GM18861 (cell line): ENCODE measurements around the gene CFL2.
A peak's percentile ranks its signal among the peaks of the same experiment; 100 is the strongest.
"Not testable (repeated sequence)": the region's sequence is repeated elsewhere in the genome, so short reads cannot be mapped to it uniquely, and the experiment has no call there.

Experiments used
- ATAC-seq: cut with Tn5 transposase; IDR thresholded peaks from one replicate; pipeline ENCODE4 v1.9.1; 2021; ENCODE audit not compliant: unreplicated experiment

CFL2 gene

DNA sequence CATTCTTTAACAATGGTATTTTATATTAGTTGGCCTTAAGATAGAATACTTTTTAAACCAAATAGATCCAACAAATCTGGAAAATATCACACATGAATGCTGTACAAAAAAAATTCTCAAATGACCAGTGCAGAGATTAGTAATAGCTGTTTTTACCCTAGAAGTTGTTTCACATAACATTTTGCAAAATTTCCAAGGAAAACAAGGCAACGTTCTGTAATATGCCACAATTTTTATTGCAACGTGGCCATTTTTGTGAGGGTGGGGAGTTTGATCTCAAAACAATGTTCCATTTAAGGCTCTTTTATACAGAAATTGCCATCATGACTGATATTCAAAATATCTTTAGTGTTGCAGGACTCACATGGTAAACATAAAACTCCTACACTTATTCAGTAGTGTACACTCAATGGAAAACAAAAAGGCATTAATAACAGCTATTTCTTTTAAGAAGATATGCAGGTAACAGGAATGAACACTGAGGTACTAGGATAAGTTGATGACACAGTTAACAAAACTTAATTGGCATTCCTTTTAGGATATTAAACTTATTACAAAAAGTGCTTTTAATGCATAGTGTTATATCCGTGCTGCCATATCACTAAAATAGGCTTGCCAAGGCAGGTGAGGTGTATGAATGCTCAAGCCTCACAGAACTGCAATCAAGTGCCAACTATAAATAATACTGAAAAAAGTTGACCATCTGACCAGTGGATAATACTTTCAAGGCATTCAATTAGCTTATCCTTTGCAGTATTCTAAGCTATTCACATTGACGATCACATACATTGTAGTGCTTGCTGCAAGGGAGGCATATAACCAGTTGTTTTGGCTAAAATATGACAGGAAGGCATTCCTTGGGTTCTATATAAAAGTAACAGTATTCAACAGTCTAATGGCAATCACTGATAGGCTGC is 2.3 kb downstream of the CFL2 start:
- ATAC-seq = no peak

DNA sequence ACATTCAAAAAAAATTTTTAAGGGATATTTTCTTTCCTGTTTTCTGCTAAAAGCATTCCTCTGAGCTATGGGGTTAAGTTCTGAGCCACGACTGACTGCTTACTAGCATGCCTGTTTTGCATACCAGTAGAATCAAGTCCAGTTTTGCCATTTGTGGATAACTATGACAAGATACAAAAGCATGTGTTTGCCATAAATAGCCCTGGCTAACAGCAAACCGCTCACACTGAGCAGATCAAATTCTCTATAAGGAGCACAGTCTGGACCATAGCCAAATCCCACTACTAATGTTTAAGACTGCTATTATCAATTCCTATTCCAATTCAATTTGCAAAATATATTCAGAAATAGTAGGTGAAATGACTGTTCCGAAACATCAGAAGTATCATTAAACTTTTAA is 3.2 kb downstream of the CFL2 start:
- ATAC-seq = peak; percentile 65

DNA sequence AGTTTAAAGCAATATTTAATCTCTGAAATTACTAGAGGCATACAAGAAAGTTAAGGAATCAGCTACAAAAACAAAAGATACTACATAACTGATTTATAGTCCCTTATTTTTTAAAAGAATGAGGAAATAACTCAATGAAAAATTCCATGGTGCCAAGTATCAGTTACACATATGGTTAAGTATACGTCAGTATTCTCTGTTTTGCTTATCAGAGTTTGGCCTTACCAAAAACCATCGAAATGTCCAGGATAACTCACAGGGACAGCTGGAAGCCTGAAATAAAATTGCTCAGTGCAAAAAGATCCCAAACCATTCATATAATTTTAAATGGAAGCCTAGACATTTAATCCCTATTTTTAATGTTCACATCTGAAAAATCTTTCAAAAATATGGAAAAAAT is 3.6 kb downstream of the CFL2 start:
- ATAC-seq = no peak

DNA sequence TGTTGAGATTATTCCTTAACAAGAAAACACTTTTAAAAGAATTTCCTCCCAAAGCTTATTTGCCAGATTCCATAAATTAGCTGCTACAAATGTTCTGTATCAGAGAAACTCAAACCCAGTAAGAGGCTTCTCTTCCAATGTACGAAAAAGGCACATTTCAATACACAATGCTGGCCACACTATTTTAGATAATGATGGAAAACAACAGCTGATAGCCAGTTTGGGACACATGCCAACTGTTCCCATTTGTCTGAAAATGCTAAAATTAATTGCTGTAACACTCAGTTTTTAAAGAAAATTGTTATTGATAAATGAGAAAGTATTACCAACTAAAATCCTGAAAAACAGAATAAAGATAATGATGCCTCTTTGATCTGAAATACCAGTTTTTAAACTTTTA is 4.4 kb downstream of the CFL2 start:
- ATAC-seq = no peak

DNA sequence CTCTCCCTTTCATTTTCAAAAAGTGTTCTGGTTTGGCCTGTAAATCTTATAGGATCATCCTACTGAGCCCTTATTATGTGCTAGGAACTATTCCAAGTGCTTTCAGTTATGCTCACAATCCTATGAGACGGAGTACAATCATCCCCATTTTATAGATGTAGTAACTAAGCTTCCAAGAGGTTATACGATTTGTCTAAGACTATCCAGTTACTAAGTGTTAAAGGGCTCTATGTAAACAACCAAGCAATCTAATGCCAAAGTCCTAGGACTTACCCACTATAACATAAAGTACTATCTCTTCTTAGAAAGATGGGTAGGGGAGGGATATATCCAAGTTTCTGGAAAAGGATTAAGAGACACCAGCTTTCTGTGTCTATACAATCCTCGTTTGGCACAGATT is 6.7 kb downstream of the CFL2 start:
- no peak for ATAC-seq

DNA sequence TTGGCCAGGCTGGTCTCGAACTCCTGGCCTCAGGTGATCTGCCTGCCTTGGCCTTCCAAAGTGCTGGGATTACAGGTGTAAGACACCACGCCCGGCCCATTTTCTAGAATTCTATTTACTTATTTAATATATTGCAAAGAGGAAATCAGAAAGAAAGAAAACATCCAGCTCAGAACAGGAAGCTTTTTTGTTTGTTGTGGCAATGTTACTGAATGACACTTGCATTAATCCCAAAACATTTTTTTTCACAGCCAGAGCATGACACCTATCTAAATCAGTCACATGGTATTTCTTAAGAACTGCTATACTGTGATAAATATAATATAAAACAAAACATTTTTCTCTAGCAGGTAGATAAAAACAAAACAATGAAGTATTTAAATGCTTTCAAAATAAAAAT is 12.6 kb downstream of the CFL2 start:
- no peak for ATAC-seq

DNA sequence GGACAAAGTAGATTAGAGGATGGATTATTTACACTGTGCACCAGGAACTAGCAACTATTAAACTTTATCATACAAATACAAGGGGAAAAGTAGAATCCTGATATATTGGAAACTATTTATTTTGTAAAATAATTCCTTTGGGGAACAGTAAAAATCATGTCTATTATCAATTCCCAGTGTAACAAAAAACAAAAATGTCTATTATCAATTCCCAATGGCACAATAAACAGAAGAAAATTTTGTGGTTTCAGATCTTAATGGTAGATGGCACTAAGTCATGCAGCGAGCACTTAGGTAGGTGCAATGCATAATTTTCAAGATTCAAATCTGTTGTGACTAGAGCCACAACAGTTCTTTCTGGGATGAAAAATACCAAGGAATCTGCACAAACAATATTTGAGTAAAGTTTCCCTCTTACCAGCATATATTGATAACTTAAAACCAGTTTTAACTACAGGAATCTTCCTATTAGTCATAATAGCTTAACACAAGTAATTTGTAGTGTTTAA is 13.7 kb downstream of the CFL2 start:
- no peak for ATAC-seq

DNA sequence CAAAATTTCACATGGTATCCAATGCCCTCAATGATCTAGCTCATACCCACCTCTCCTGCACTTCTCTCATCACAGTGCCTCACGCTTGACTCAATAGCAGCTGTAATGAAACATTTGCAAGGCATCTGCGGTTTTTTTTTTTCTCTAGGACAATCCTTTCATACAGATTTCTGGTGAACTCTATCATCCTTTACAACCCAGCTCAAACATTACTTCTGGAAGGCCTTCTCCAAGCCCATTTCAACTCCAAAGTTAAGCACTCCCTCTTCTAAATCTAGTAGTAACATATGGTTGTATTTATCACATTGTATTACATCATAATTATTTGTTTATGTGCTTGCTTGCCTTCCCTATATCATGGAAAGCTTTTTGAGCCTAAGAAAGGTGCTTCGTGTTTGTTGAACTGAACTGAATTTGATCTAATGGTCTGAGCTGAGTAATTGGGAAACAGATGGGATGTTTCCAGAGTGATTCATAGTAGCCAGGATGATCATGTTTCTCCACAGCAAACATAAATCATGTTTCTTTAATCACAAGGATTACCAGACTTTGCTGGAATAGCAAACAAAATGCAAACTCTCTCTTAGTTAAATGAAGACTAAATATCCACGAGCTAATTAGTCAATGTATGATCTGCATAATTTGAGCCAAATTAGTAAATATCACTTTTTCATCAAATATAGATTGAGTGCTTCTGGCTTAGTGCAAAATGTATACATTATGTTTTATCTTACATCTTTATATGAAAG is 14.3 kb downstream of the CFL2 start:
- ATAC-seq = no peak

DNA sequence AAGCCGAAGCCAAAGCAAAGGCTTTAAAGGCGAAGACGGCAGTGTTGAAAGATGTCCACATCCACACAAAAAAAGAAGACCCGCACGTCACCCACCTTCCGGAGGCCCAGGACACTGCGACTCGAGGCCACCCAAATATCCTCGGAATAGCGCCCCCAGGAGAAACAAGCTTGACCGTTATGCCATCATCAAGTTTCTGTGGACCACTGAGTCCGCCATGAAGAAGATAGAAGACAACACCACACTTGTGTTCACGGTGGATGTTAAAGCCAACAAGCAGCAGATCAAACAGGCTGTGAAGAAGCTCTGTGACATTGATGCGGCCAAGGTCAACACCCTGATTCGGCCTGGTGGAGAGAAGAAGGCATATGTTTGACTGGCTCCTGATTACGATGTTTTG is 20.2 kb downstream of the CFL2 start:
- ATAC-seq = not testable (repeated sequence)

DNA sequence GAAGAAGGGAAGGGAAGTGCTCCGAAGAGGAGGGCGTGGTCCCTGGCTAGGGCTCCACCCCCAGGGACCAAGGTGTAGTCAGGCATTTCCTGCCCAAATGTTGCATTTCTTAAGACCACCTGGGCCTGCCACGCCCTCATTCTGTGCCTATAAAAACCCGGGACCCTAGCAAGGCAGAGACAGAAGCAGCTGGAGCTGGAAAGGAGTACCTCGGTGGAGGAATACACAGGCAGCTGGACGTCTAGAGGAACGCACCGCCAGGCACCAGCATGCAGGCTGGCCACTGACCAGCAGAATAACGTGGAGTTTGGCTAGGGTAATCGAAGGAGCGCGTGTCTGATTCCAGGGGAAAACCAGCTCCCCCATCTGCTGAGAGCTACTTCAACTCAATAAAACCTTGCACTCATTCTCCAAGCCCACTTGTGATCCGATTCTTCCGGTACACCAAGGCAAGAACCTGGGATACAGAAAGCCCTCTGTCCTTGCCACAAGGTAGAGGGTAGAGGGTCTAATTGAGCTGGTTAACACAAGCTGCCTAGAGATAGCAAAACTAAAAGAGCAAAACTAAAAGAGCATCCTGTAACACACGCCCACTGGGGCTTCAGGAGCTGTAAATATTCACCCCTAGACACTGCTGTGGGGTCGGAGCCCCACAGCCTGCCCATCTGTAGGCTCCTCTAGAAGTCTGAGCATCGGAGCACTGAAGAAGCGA is 21.0 kb downstream of the CFL2 start:
- no peak for ATAC-seq

DNA sequence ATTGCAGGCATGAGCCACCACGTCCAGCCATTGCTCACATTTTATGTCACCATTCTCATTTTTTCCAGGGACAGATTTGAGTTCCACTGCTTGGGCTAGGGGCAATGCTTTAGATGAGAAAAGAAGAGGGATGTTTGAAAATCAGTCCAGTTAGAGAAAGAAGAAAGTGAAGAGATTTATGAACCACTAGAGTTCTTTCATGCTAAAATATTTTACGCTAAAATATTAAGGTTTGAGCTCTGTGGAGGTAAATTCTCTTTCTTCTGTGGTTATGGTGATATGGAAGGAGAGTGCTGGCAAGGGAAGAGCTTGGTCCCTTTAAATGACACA is 21.5 kb downstream of the CFL2 start:
- no peak for ATAC-seq

DNA sequence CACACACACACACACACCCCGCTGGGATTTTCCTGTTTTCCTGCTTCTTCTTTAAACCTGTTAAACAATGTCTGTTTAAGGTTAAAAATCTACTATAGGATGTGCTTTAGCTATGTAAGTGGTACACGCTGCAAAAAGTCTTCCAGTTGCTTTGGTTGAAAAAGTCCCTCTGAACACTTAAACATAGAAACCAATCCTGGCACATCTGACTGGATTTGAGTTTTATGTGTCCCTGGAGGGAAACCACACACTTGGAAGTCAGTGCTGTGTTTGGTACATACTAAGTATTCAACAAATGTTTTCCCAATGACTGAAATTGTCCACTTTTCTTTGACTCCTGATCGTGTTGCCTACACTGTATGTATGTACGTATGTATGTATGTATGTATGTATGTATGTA is 22.0 kb downstream of the CFL2 start:
- ATAC-seq = no peak

DNA sequence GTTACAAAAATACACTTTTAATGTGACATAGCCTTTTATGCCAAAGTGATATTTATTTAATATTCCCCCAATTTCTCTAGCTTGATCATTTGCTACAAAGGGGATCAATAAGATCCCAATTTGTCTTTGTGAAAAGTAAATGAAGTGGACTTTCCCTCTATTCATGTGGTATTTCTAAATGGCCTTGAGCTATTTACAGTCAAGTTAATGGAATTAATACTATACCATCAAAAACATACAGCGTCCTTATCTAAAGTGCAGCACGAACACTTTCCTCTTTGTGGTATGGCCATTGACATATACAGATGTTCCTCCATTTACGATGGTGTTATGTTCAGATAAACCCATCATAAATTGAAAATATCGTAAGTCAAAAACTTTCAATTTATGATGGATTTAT is 23.2 kb downstream of the CFL2 start:
- ATAC-seq = no peak

DNA sequence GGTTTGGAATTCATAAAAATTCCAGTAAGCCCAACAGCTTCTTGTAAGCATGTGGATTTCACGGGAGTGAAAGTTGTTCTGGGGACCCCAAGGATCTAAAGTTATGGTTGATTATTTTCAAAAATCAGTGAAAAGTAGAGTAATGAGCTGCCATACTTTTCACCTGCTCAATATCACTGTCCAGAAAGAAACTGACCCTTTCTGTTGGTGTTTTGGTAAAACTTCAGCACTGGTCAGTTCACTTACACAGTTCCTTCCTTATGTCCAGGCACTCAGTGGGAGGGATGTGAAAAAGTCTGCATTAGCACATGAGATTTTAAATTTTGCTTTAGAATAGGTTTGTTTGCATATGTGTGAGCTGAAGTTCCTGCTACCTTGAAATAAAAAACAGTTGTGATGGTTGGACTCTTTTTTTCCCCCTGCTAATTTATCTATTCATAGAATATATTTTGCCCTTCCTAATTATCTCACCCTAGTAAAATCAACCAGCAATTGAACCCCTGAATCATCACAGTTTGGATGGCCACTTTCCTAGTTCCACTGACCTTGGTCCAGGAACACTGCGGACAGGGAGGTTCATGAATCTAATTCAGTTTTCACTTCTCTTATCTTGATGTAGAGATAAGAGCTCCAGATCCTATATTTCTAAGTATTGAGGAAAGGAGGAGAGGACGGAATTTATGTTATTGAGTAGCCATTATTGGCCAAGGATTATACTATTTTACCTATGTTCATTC is 25.8 kb downstream of the CFL2 start:
- ATAC-seq = no peak

DNA sequence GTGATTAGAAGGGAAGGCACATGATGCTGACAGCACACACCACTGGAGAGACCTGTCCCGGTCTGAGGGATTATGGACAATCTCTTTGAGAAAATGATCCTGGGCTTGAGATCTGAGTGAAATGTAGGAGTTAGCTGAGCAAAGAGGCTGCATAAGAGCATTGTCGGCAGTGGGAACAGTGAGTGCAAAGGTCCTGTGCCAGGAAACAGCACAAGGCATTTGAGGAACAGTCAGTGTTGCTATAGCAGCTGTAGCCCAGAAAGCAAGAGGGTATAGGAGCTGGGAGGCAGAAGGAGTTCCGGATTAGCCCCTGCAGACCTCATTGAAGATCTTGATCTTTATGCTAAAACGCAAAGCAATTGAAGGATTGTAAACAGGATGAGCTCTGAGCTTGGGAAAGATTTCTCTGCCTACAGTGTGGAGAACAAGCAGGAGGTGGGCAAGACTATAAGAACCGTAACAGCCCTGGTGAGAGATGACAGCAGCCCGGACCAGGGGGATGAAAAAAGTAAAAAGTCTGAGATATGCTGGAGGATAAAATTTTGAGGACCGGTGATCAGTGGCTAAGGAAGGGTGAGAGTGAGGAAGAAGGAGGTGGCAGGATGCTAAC is 28.5 kb downstream of the CFL2 start:
- ATAC-seq = no peak

DNA sequence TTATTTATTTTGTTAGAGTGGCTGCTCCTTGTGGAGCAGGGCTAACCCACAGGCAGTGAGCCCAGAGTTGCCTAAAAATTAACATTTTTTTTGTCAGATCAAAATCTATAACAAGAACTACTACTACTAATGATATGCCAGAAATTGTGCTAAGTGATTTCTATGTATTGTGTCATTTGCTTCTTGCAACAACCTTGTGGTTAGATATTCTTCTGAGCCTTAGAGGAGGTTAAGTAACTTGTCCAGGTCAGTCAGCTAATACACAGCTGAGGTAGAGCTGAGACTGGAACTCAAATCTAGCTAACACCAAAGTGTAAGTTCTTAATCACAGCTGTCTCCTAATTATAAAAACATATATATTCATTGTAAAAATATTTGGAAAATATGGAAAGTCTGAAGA is 29.8 kb downstream of the CFL2 start:
- ATAC-seq = no peak

DNA sequence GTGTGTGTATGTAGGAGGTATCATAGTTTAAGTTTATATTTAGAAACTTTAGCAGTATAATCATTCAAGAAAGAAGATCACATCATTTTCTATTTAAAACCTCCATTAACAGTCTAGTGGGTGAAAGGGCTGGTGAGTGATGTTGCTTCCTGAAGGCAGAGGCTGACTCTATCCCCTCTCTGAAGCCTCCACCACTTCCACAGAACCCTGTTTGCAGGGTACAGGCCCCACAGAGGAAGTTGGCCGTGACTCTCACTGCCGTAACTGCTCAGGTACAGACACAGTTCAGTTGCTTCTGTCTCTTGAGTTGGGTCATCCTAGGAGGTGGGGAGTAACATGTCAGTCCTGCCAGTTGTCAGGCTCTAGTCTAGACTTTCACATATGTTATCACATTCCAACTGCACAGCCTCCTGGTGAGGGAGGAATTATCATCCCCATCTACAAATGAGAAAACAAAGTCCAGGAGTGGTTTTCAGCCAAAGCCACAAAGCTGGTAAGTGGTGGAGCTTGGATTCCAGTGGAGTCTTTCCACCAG is 31.5 kb downstream of the CFL2 start:
- no peak for ATAC-seq

DNA sequence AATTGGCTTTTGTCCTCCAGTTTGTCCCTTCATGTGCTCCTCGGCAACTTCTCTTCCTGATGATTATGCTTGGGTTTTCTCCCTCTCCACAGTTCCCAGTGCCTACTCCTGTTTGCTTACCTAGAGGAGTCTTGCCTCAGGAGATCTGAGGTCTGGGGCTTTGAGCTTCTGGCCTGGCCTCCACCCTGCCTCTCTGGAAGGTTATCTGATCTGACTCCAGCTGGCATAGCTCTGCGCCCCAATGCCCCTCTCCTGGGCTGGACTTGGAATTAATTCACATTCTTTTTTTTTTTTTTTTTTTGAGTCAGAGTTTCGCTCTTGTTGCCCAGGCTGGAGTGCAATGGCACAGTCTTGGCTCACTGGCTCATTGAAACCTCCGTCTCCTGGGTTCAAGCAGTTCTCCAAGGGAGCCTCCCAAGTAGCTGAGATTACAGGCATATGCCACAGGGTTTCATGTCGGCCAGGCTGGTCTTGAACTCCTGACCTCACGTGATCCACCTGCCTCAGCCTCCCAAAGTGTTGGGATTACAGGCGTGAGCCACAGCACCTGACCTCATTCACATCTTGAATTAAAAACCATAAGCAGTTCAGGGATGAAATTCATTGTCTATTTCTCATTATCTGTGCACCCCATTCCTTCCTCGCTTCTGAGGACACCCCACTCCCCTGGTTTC is 33.5 kb downstream of the CFL2 start:
- no peak for ATAC-seq

DNA sequence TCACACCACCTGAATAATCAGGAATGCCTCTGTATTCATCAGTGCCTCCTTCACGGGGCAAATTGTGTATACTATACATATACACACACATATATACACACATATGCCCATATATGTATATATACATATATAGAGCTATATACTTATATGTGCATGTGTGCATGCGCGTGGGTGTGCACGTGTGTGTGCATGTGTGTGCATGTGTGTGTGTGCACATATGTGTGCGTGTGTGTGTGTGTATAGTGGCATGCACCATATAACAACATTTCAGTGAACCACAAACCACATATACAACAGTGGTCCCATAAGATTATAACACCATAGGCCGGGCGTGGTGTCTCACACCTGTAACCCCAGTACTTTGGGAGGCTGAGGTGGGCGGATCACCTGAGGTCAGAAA is 35.7 kb downstream of the CFL2 start:
- ATAC-seq = no peak

DNA sequence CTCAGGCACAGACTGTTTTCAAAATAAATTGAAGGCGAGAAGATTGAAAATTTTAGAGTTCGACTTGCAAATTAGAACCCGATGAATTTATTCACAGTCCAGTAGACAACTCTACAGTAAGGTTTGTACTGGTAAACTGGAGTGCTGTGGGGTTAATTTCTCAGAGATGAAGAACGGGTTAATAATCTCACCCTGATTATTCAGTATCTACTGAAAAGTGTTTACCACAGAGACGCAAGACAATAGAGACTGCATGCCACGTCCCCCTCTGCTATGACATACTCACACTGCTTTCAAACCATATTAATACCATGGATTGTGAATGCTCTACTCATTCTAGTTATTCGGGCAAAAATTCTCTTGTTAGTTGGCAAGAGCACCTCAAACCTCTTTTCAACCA is 36.1 kb downstream of the CFL2 start:
- ATAC-seq = no peak
